ENCODE measurements around the gene NCAM1. TPM values are rescaled to one million over a fixed set of nuclear protein-coding genes. Genes with fewer than 3 reads are reported as not detected.

Gene NCAM1
- polyA plus RNA-seq, 3 donors from 2014 or later = 35.7 to 143 (median 49.1) TPM

GRCh38 chr11:113213549-113213948 is 252.3 kb downstream of the NCAM1 start:
- no peaks in the 10 kb centered on the region for H3K4me1 Mint-ChIP-seq
- H3K4me3 Mint-ChIP-seq = no peak overlapping the region
- H3K27ac Mint-ChIP-seq = peak overlapping the region in 1 of 6 donors; percentile 33
- peaks cover 31 to 80% (median 45%) of the 10 kb centered on the region in 3 donors for H3K36me3 Mint-ChIP-seq
- no peaks in the 10 kb centered on the region for H3K9me3 Mint-ChIP-seq
- H3K27me3 Mint-ChIP-seq (ENCODE audit: low read depth in 3 of 3) = peaks cover 2 to 3% (median 3%) of the 10 kb centered on the region in 3 donors
- no peak for DNase-seq

- Mint-ChIP-seq H3K27me3 (ENCODE audit: low read depth in 3 of 3) (peaks cover 2 to 10% (median 5%) of the 10 kb centered on the region in 3 donors), H3K4me1 (no peaks in the 10 kb centered on the region), H3K4me3 (no peak overlapping the region), H3K27ac (no peak overlapping the region), H3K36me3 (peaks cover 45 to 72% (median 59%) of the 10 kb centered on the region in 3 donors), H3K9me3 (peaks cover 0 to 4% (median 0%) of the 10 kb centered on the region in 6 donors)
- DNase-seq = no peak
Observed at GRCh38 chr11:113222241-113222640, 261.0 kb downstream of the NCAM1 start.

- H3K4me3 Mint-ChIP-seq = no peak overlapping the region
- no peaks in the 10 kb centered on the region for H3K4me1 Mint-ChIP-seq
- H3K9me3 Mint-ChIP-seq = no peaks in the 10 kb centered on the region
- no peak for DNase-seq
- peaks cover 22 to 73% (median 41%) of the 10 kb centered on the region in 3 donors for H3K36me3 Mint-ChIP-seq
- no peaks in the 10 kb centered on the region for H3K27me3 Mint-ChIP-seq (ENCODE audit: low read depth in 3 of 3)
- no peak overlapping the region for H3K27ac Mint-ChIP-seq
Observed at GRCh38 chr11:113234888-113235287, 273.7 kb downstream of the NCAM1 start.

GRCh38 chr11:113237261-113237660 is 276.0 kb downstream of the NCAM1 start:
- Mint-ChIP-seq H3K36me3 (peaks cover 33 to 64% (median 48%) of the 10 kb centered on the region in 3 donors), H3K4me3 (no peak overlapping the region), H3K4me1 (peaks cover under 1 to 6% of the 10 kb centered on the region in 2 donors), H3K27me3 (ENCODE audit: low read depth in 3 of 3) (no peaks in the 10 kb centered on the region), H3K27ac (no peak overlapping the region), H3K9me3 (no peaks in the 10 kb centered on the region)
- no peak for DNase-seq

GRCh38 chr11:113238721-113239120 is 277.5 kb downstream of the NCAM1 start:
- Mint-ChIP-seq H3K36me3 (peaks cover 33 to 55% (median 34%) of the 10 kb centered on the region in 3 donors), H3K27me3 (ENCODE audit: low read depth in 3 of 3) (peaks cover 0 to 4% (median 0%) of the 10 kb centered on the region in 3 donors), H3K4me3 (no peak overlapping the region), H3K9me3 (no peaks in the 10 kb centered on the region), H3K4me1 (peaks cover 14 to 19% of the 10 kb centered on the region in 2 donors), H3K27ac (peak overlapping the region in 2 of 6 donors; percentile 21 to 40)
- DNase-seq = no peak

- Mint-ChIP-seq H3K36me3 (peaks cover 33 to 50% (median 36%) of the 10 kb centered on the region in 3 donors), H3K9me3 (no peaks in the 10 kb centered on the region), H3K27me3 (ENCODE audit: low read depth in 3 of 3) (peaks cover 0 to 4% (median 0%) of the 10 kb centered on the region in 3 donors), H3K4me3 (no peak overlapping the region), H3K27ac (peak overlapping the region in 2 of 6 donors; percentile 14 to 42), H3K4me1 (peaks cover 14 to 19% of the 10 kb centered on the region in 2 donors)
- no peak for DNase-seq
Observed at GRCh38 chr11:113240389-113240788, 279.2 kb downstream of the NCAM1 start.

- H3K36me3 Mint-ChIP-seq = peaks cover 36 to 49% (median 38%) of the 10 kb centered on the region in 3 donors
- H3K27ac Mint-ChIP-seq = peak overlapping the region in 4 of 6 donors; percentile 38 to 66 (median 58)
- DNase-seq = no peak
- H3K4me1 Mint-ChIP-seq = peaks cover 18 to 19% of the 10 kb centered on the region in 2 donors
- peaks cover 0 to 4% (median 0%) of the 10 kb centered on the region in 3 donors for H3K27me3 Mint-ChIP-seq (ENCODE audit: low read depth in 3 of 3)
- H3K4me3 Mint-ChIP-seq = no peak overlapping the region
- H3K9me3 Mint-ChIP-seq = no peaks in the 10 kb centered on the region
Observed at GRCh38 chr11:113240790-113241635, 279.8 kb downstream of the NCAM1 start.

GRCh38 chr11:113241636-113242054 is 280.4 kb downstream of the NCAM1 start:
- H3K9me3 Mint-ChIP-seq = no peaks in the 10 kb centered on the region
- peak overlapping the region in 4 of 6 donors; percentile 38 to 66 (median 58) for H3K27ac Mint-ChIP-seq
- H3K27me3 Mint-ChIP-seq (ENCODE audit: low read depth in 3 of 3) = peaks cover 0 to 4% (median 0%) of the 10 kb centered on the region in 3 donors
- DNase-seq = no peak
- H3K36me3 Mint-ChIP-seq = peaks cover 37 to 50% (median 37%) of the 10 kb centered on the region in 3 donors
- H3K4me1 Mint-ChIP-seq = peaks cover 19 to 24% of the 10 kb centered on the region in 2 donors
- H3K4me3 Mint-ChIP-seq = no peak overlapping the region

- peaks cover 37 to 50% (median 41%) of the 10 kb centered on the region in 3 donors for H3K36me3 Mint-ChIP-seq
- peak overlapping the region in 4 of 6 donors; percentile 11 to 81 (median 52) for H3K27ac Mint-ChIP-seq
- peaks cover 0 to 4% (median 0%) of the 10 kb centered on the region in 3 donors for H3K27me3 Mint-ChIP-seq (ENCODE audit: low read depth in 3 of 3)
- H3K4me3 Mint-ChIP-seq = no peak overlapping the region
- no peak for DNase-seq
- H3K9me3 Mint-ChIP-seq = no peaks in the 10 kb centered on the region
- H3K4me1 Mint-ChIP-seq = peaks cover 19 to 29% of the 10 kb centered on the region in 2 donors
Observed at GRCh38 chr11:113242060-113242459, 280.8 kb downstream of the NCAM1 start.

- peaks cover 19 to 34% of the 10 kb centered on the region in 2 donors for H3K4me1 Mint-ChIP-seq
- peak overlapping the region; percentile 10 to 70 (median 63) for H3K4me3 Mint-ChIP-seq
- peaks cover 46 to 53% (median 49%) of the 10 kb centered on the region in 3 donors for H3K36me3 Mint-ChIP-seq
- H3K27me3 Mint-ChIP-seq (ENCODE audit: low read depth in 3 of 3) = peaks cover 0 to 4% (median 0%) of the 10 kb centered on the region in 3 donors
- H3K27ac Mint-ChIP-seq = peak overlapping the region; percentile 11 to 84 (median 76)
- DNase-seq = peak; percentile 42 to 49 (median 48)
- no peaks in the 10 kb centered on the region for H3K9me3 Mint-ChIP-seq
Observed at GRCh38 chr11:113242767-113243397, 281.7 kb downstream of the NCAM1 start.

GRCh38 chr11:113243696-113244095 is 282.5 kb downstream of the NCAM1 start:
- DNase-seq = no peak
- peaks cover 0 to 4% (median 0%) of the 10 kb centered on the region in 3 donors for H3K27me3 Mint-ChIP-seq (ENCODE audit: low read depth in 3 of 3)
- H3K9me3 Mint-ChIP-seq = no peaks in the 10 kb centered on the region
- H3K4me1 Mint-ChIP-seq = peaks cover 19 to 34% of the 10 kb centered on the region in 2 donors
- peak overlapping the region in 4 of 6 donors; percentile 57 to 82 (median 69) for H3K27ac Mint-ChIP-seq
- H3K36me3 Mint-ChIP-seq = peaks cover 50 to 55% (median 52%) of the 10 kb centered on the region in 3 donors
- H3K4me3 Mint-ChIP-seq = no peak overlapping the region

- H3K9me3 Mint-ChIP-seq = no peaks in the 10 kb centered on the region
- H3K27ac Mint-ChIP-seq = no peak overlapping the region
- peaks cover 45 to 58% (median 48%) of the 10 kb centered on the region in 3 donors for H3K36me3 Mint-ChIP-seq
- H3K4me3 Mint-ChIP-seq = no peak overlapping the region
- peaks cover 2 to 4% (median 3%) of the 10 kb centered on the region in 3 donors for H3K27me3 Mint-ChIP-seq (ENCODE audit: low read depth in 3 of 3)
- peaks cover 19 to 34% of the 10 kb centered on the region in 2 donors for H3K4me1 Mint-ChIP-seq
- DNase-seq = no peak
Observed at GRCh38 chr11:113245216-113245615, 284.0 kb downstream of the NCAM1 start.

- Mint-ChIP-seq H3K9me3 (no peaks in the 10 kb centered on the region), H3K27me3 (ENCODE audit: low read depth in 3 of 3) (peaks cover 2 to 6% (median 3%) of the 10 kb centered on the region in 3 donors), H3K4me3 (peak overlapping the region in 1 of 5 donors; percentile 43), H3K27ac (no peak overlapping the region), H3K36me3 (peaks cover 39 to 61% (median 42%) of the 10 kb centered on the region in 3 donors), H3K4me1 (peaks cover 14 to 34% of the 10 kb centered on the region in 2 donors)
- DNase-seq = no peak
Observed at GRCh38 chr11:113247221-113247620, 286.0 kb downstream of the NCAM1 start.

Measured in immature natural killer cell (primary cell).